GM18526 (cell line): ENCODE data around the gene SMIM24.

Experiments
- POLR2A ChIP-seq: IDR thresholded peaks from 3 replicates; pipeline ENCODE4 v1.6.1; 2011; ENCODE audit not compliant: insufficient read length; ENCODE audit errors: extremely low read depth

The SMIM24 gene

DNA sequence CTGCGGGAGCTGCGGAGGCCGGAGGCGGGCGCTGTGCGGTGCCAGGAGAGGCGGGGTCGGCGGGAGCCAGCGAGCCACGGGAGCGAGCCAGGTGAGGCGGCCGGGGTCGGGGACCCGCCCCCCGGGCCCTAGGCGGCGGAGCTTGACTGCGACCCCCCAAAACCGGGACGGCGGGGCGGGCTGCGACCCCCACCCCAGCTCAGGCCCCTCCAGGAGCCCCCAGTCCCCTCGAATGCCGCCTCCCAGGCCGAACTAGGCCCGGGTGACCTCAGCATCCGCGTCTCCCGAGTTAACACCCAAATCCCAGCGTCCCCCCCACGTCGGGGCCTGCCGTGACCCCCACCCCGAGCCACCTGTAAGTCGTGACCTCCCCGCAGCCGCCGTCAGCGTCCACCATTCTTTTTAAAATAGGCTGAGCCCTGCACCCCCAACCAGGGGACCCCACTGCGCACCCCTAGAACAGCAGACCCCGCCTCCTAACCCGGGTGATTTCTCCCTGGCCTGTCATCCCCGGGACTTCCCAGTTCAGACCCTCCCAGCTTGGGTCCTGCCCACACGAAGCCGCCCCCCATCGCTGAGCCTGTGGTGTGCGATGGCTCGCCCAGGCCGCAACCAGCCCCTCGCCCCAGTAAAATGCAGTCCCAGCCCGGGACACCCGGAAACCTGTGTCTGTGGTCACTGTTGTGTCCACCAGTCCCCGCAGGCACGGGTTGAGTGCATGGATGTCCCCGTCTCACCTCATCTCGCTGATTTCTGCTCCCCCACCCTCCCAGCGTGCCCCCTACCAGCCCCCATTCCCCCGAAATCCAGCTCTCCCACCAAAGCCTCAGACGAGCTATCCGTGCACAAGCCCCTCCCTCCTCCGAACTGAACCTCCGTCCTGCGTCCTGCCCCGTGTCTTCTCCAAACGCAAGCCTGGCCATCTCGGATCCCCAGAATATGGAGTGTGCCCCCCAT lies 26.3 kb upstream of the SMIM24 start:
- no peak for TF ChIP-seq POLR2A

DNA sequence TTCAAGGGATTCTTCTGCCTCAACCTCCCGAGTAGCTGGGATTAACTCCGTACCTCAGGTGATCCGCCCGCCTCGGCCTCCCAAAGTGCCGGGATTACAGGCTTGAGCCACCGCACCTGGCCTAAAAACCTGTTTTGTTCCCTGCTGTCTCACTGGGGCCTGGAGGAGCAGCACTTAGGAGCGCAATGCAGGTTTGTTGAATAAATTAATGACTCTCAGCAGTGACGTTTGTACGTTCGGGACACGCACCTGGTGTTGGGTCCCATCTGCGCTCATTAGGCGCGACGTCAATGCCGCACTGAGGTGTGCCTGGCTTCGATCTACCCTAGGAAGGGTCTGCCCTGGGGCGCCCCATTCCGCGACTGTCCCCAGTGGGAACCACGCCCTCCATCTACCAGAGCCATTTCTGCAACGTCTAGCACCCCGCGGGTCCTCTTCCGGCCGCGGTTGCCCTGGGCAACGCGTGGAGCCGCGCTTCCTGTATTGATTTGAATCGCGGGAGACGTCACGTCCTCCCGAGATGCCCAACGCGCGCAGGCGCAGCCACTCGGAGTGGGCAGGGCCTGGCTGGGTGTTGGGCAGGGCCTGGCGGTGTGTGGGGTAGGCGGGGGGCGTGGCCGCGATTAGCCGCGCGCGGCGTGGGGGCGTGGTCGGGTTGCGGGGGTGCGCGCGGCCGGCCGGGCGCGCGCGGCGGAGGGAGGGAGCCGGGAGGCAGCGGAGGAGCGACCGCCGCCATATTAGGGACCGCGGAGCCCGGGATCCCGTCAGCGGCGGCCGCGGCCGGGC lies 25.5 kb upstream of the SMIM24 start, which contains the start of gene FZR1:
Gene FZR1 (plus strand): TSS at position 714 of the 786 bp plus-strand sequence. CDS start 16,679 bp downstream, outside the sequence.
- TF ChIP-seq POLR2A: peak; percentile 21

DNA sequence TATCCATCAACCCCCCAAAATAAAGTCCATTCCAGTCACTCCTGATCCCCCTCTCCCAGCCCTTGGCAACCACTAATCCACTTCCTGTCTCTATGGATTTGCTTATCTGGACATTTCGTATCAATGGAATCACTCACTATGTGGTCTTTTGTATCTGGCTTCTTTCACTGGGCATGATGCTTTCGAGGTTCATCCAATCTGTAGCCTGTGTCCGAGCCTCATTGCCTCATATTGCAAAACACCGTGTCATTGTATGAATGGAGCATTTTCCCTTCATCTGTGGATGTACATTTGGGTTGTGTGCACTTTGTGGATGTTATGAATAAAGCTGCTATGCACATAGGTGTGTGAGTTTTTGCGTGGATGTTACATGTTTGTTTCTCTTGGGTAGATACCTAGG lies 24.4 kb upstream of the SMIM24 start:
- no peak for TF ChIP-seq POLR2A

DNA sequence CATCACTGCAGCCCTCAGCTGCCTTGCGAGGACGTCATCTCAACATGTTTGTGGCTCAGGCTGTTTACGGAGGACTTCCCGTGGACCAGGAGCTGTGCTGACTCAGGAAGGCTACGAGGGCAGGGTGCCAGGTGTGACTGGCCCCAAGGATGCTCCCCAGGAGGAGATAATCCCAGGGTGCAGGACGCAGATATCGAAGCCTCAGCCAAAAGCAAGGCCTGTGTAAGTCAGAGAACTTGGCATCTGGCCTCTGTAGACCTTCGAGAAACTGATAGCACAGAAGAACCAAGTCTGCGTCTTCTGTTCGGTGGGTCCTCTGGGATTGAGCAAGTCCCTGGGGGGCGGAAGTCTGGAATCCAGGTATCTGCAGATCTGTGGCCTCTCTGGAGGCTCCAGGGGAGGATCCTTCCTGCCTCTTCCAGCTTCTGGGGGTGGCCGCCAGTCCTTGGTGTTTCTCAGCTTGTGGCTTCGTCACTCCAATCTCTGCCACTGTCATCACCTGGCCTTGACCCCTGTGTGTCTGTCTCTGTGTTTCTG lies 22.8 kb upstream of the SMIM24 start:
- no peak for TF ChIP-seq POLR2A

DNA sequence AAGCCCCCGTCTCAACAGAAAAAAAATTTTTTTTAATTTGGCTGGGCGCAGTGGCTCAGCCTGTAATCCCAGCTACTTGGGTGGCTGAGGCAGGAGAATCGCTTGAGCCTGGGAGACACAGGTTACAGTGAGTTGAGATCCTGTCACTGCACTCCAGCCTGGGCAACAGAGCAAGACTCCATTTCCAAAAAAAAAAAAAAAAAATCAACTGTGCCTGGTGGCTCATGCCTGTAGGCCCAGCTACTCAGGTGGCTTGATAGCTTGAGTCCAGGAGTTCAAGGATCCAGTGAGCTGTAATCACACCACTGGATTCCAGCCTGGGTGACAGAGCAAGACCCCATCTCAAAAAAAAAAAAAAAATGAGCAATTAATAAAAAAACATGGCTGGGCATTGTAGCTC lies 21.5 kb upstream of the SMIM24 start:
- no peak for TF ChIP-seq POLR2A

DNA sequence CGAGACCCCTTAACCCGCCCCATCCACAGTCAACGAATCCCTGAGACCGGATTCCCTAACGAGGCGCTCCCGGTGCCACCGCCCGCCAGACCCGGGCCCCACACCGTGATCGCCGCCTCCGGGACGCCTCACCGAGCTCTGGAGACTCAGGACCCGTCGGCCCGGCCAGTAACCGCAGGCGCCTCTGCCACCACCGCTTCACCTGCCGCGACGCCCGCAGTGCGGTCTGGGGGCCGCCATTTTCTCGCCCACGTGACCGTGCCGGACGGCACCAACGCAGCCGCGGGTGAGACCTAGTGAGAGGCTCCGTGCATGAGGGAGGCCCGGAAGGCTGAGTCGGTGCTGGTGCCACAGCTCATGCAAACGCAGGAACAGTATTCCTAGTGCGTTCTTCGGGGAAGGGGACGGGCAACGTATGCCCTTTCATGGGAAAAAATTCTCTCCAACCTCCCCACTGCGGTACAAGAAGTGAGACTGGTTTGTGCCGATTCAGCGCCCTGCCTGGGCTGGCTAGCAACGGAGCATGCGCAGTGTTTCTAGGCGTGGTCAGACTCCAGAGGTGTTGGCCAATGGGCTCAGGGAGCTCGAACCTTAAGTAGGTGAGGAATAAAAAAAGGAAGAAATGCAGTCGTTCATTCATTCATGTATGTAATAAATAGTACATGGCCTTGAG lies 20.2 kb upstream of the SMIM24 start, which contains the start of gene DOHH:
Gene DOHH (minus strand): TSS at position 246 of the 673 bp plus-strand sequence. CDS start 3,860 bp downstream, outside the sequence.
- peak; percentile 87 for TF ChIP-seq POLR2A

DNA sequence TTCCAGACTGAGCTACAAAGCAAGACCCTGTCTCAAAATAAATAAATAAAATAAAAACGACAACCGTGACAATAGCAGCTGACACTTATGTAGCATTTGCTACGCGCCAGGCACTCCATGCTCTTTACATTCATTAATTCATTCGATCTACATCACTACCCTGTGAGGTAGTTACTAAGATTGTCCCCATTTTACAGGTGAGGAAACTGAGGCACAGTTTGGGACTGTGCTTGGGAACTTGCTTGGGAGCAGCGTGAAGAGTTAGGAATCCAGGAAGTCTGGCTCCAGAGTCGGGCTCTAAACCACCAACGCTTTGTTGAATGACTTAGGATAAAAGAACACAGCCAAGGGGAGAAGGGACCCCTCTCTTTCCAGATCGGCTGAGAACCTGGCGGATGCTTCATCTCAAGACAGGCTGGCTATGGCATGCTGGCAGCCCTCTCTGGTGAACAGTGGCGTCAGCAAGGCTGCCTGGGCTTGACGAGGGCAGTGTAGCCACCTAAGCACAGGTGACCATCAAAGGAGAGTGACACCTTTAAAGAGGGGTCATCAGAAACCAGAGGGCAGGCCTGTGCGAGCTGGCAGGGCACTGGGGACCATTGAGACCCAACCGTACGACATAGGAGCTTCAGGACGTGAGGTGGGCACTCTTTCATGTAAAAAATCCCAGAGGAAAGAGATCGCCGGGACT lies 19.6 kb upstream of the SMIM24 start:
- no peak for TF ChIP-seq POLR2A

DNA sequence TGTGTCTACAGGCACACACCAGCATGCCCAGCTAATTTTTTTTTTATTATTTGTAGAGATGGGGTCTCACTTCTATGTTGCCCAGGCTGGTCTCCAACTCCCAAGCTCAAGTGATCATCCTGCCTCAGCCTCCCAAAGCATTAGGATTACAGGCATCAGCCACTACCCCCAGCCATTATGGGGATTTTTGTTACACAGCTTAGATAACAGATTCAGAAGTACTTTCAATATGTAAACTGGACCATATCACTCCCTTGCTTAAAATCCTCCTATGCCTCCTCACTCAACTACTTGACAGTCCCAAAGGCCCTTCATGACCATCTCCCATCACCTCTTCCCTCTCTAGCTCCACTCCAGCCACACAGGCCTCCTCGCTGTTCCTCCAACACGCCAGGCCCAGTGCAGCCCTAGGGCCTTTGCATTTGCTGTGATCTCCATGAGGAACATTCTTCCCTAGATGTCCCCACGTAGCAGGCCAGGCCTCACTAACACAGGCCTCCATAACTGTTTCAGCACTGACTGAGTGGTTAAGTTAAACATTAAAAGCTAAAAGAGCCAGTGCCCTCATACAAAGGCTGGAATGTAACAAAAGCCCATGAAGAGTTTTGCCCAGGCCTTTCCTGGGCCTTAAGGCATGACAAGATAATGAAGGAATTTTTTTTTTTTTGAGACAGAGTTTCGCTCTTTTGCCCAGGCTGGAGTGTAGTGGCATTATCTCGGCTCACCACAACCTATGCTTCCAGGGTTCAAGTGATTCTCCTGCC lies 17.6 kb upstream of the SMIM24 start:
- TF ChIP-seq POLR2A: no peak

DNA sequence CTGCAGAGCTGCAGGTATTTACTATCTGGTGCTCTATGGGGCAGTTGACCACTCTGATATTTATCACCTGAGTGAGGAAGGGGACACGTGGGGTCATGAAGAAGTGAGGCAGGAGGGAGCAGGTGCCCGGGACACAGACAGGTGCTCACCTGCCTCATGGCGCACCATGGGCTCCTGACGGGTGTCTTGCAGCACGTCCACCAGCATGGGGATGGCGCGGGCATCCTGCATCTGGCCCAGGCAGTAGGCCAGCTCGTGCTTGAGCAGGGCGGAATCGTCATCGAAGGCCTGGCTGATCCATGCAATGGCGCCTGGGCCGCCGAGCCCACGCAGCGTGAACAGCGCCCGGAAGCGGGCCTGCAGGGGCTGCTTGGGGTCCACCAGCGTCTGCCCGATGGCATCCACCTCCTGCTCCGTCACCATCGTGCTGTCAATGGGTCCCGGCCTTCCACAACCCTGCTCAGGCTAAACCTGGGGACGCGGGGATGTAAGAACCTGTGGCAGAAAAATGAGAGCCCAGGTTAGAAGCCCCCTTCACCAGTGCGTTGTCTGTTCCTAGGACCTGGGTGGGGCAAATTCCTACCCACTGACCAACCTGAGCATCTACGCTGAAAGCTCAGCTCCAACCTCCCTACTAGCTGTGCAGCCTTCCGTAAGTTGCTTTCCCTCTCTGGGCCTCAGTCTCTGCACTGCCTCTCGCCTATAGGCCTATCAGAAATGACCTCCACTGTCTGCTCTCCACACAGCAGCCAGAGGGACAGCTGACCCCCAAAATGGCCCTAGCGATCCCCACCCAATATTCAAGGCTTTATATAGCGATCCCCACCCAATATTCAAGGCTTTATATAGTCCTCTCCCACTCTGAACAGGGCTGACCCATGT lies 16.3 kb upstream of the SMIM24 start:
- no peak for TF ChIP-seq POLR2A

DNA sequence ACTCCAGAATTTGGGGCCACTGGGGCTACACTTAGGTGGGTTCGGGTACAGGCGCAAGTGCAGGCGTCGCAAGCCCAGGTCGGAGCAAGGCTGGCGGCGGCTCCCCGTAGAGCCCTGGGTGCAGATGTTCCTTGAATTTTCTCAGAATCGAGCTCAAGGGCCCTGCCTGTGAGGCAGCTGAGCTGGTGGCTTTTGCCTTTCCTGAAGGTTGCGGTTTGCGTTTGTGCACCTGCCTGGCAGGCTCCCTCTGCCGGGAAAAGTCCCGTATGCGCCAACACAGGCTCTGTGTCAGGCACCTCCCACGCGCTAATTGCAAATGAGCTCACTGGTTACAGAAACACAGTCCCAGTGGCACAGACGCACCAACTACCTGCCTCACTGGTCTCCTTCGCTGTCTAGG lies 14.2 kb upstream of the SMIM24 start:
- TF ChIP-seq POLR2A: no peak

DNA sequence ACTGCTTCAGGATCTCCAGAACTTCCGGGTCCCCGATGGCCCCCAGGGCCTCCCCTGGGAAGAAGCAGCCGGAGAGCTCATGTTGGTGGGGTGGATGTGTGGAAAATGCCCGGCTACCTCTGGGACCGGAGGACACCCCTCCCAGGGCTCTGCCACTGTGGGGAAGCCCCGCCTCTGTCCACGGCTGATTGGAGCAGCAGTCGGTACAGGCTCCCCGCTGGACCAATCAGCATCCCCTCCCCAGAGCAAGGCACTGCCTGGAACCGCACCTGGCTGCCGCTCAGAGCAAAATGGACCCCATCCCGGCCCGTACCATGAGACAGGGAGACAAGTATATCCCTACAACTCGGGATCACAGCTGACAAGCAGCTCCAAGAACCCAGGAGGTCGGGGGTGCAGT lies 13.7 kb upstream of the SMIM24 start:
- TF ChIP-seq POLR2A: no peak

DNA sequence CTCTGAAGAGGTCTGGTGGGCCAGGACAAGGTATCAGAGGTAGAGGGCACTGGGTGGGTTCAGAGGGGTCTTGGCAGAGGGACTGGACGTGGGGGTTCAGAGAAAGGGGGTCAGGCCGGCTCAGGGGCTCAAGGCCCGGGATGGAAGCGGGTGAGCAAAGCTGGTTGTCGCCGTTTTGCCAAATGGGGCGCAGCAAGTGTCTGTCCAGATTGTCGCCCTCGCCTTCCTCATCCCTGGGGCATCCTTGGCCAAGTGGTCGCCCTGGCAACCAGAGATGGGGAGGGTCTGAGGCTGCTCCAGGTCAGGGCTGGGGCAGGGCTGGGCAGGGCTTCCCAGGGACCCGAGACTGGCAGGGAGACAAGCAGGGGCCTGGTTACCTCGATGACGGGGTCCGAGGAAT lies 13.3 kb upstream of the SMIM24 start:
- no peak for TF ChIP-seq POLR2A

DNA sequence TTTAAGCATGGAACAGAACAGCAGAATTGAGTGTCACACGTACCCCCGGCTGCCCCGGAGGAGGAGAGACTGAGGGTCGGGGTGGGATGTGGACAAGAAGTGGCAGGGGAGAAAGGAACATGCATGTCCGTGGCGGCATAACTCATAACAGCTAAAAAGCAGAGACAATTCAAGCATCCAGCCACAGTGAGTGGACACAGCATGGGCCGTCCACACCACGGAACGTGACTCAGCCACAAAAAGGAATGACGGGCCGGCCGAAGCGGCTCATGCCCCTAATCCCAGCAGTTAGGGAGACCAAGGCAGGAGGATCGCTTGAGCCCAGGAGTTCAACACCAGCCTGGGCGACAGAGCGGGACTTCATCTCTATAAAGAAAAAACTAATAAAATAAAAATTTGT lies 12.6 kb upstream of the SMIM24 start:
- TF ChIP-seq POLR2A: no peak
